SK-N-SH (cell line): ENCODE results near the gene MLEC. TPM values are rescaled to one million over a fixed set of nuclear protein-coding genes. Genes with fewer than 3 reads are reported as not detected.

Source experiments
- CTCF ChIA-PET: fragments of 300-600, 350-600 bp; formaldehyde crosslinking; extraction: SDS; loops from one replicate; lab custom pipeline; 2021; lab: Yijun Ruan, JAX
- POLR2A ChIA-PET: fragments of 350-600 bp; sonication (Branson Sonifier 250); formaldehyde crosslinking; extraction: SDS; loops from one replicate; lab custom pipeline; 2020; ENCODE audit warnings: antibody characterized with exemption, inconsistent platforms; lab: Yijun Ruan, JAX
- DNase-seq: peaks from one replicate; pipeline ENCODE4 v3.0.0; 2012
- H2AFZ ChIP-seq: fragments of 200-600 bp; sonication (generic); 2 replicates; pipeline ENCODE4 v1.8.1; 2016; ENCODE audit warnings: antibody characterized with exemption, mild to moderate bottlenecking, low read depth
- H3F3A ChIP-seq: fragments of 200-600 bp; sonication (generic); replicated peaks from 2 replicates; pipeline ENCODE3; 2016; ENCODE audit warnings: antibody characterized with exemption, mild to moderate bottlenecking; ENCODE audit not compliant: insufficient read depth
- H3K27ac ChIP-seq, 2 experiments: fragments of 200-500 bp in 1 of 2; fragments of 200-600 bp in 1 of 2; sonication (Bioruptor generic) in 1 of 2; sonication (generic), shearing (Covaris generic) in 1 of 2; 2 replicates each; pipeline versions ENCODE4 v1.5.1 to v1.6.1; 2014 to 2016; ENCODE audit warnings: low read depth in 2 of 2, inconsistent platforms in 1 of 2, low read length in 1 of 2, mild to moderate bottlenecking in 1 of 2, mixed read lengths in 1 of 2
- H3K27me3 ChIP-seq: fragments of 200-600 bp; sonication (generic), shearing (Covaris generic); 2 replicates; pipeline ENCODE4 v1.6.1; 2016; ENCODE audit warnings: mixed run types; ENCODE audit not compliant: insufficient read depth
- H3K36me3 ChIP-seq, 2 experiments: fragments of 200-500 bp in 1 of 2; fragments of 200-600 bp in 1 of 2; sonication (Bioruptor generic) in 1 of 2; sonication (generic) in 1 of 2; replicated peaks in 1 of 2; 2 replicates each; pipeline versions ENCODE3 to v1.5.1; 2014 to 2016; ENCODE audit warnings: low read length in 1 of 2, mild to moderate bottlenecking in 1 of 2; ENCODE audit not compliant: insufficient read depth in 2 of 2, control insufficient read depth in 1 of 2
- H3K4me1 ChIP-seq, 2 experiments: fragments of 200-500 bp in 1 of 2; fragments of 200-600 bp in 1 of 2; sonication (Bioruptor generic) in 1 of 2; sonication (generic), shearing (Covaris generic) in 1 of 2; 2 replicates each; pipeline versions ENCODE4 v1.5.1 to v1.6.1; 2014 to 2016; ENCODE audit warnings: low read depth in 1 of 2, low read length in 1 of 2, mixed run types in 1 of 2; ENCODE audit not compliant: insufficient read depth in 2 of 2, control insufficient read depth in 1 of 2
- H3K4me2 ChIP-seq: fragments of 200-600 bp; sonication (generic), shearing (Covaris generic); 2 replicates; pipeline ENCODE4 v1.6.1; 2017; ENCODE audit warnings: mixed run types
- H3K4me3 ChIP-seq, 2 experiments: fragments of 200-500 bp in 1 of 2; fragments of 200-600 bp in 1 of 2; sonication (Bioruptor generic) in 1 of 2; sonication (generic), shearing (Covaris generic) in 1 of 2; 2 replicates each; pipeline versions ENCODE4 v1.5.1 to v1.8.1; 2014 to 2016; ENCODE audit warnings: low read depth in 2 of 2, inconsistent platforms in 1 of 2, low read length in 1 of 2, mild to moderate bottlenecking in 1 of 2, mixed read lengths in 1 of 2, moderate library complexity in 1 of 2
- H3K79me2 ChIP-seq: fragments of 200-600 bp; sonication (generic); 2 replicates; pipeline ENCODE4 v1.8.1; 2017; ENCODE audit warnings: mild to moderate bottlenecking; ENCODE audit not compliant: insufficient read depth
- H3K9ac ChIP-seq: fragments of 200-600 bp; sonication (generic); 2 replicates; pipeline ENCODE4 v1.6.1; 2017; ENCODE audit warnings: mixed run types
- H3K9me2 ChIP-seq: fragments of 200-600 bp; sonication (generic); 2 replicates; pipeline ENCODE4 v1.6.1; 2017; ENCODE audit warnings: mixed run types
- H3K9me3 ChIP-seq: fragments of 200-600 bp; sonication (generic); 2 replicates; pipeline ENCODE4 v1.6.1; 2017; ENCODE audit warnings: mixed run types, mild to moderate bottlenecking, moderate library complexity
- H4K20me1 ChIP-seq: fragments of 200-600 bp; sonication (generic); 2 replicates; pipeline ENCODE4 v1.6.1; 2017; ENCODE audit warnings: mild to moderate bottlenecking, mixed run types; ENCODE audit not compliant: insufficient read depth
- ELF1 ChIP-seq: IDR thresholded peaks from 2 replicates; pipeline ENCODE4 v1.4.0; 2012
- EP300 ChIP-seq, 2 experiments: IDR thresholded peaks; 2 replicates each; pipeline versions ENCODE4 v1.4.0 to v1.6.1; 2012; ENCODE audit warnings: borderline replicate concordance in 1 of 2, low read depth in 1 of 2, low read length in 1 of 2
- GABPA ChIP-seq: IDR thresholded peaks from 2 replicates; pipeline ENCODE4 v1.4.0; 2012; ENCODE audit warnings: low read depth, mild to moderate bottlenecking
- GATA2 ChIP-seq: sonication (generic); formaldehyde crosslinking; IDR thresholded peaks from 2 replicates; pipeline ENCODE4 v1.5.0; 2020; ENCODE audit warnings: mild to moderate bottlenecking, missing genetic modification reagents
- IRF3 ChIP-seq: fragments of 150-350 bp; IDR thresholded peaks from 2 replicates; pipeline ENCODE4 v1.6.1; 2016; ENCODE audit warnings: mild to moderate bottlenecking, low read depth, low read length
- MEF2A ChIP-seq: IDR thresholded peaks from 2 replicates; pipeline ENCODE4 v1.4.0; 2012; ENCODE audit warnings: low read depth, borderline replicate concordance
- MXI1 ChIP-seq: IDR thresholded peaks from 2 replicates; pipeline ENCODE4 v1.6.1; 2012; ENCODE audit warnings: mild to moderate bottlenecking, low read depth, low read length, improper control_type of control experiment
- NFIC ChIP-seq: IDR thresholded peaks from 2 replicates; pipeline ENCODE4 v1.4.0; 2012; ENCODE audit warnings: borderline replicate concordance
- NRF1 ChIP-seq: IDR thresholded peaks from 2 replicates; pipeline ENCODE4 v1.6.1; 2012; ENCODE audit warnings: low read depth, mild to moderate bottlenecking, low read length
- RAD21 ChIP-seq: IDR thresholded peaks from 2 replicates; pipeline ENCODE4 v1.6.1; 2012; ENCODE audit warnings: mild to moderate bottlenecking, low read length
- RCOR1 ChIP-seq: fragments of 150-350 bp; IDR thresholded peaks from 2 replicates; pipeline ENCODE4 v1.6.1; 2017; ENCODE audit warnings: antibody characterized with exemption, low read length
- REST ChIP-seq: IDR thresholded peaks from 2 replicates; pipeline ENCODE4 v1.6.1; 2012; ENCODE audit warnings: mild to moderate bottlenecking, low read depth, low read length, moderate library complexity
- RFX5 ChIP-seq: IDR thresholded peaks from 2 replicates; pipeline ENCODE4 v1.6.1; 2012; ENCODE audit warnings: mild to moderate bottlenecking, improper control_type of control experiment, low read length
- TAF1 ChIP-seq: IDR thresholded peaks from 2 replicates; pipeline ENCODE4 v1.6.1; 2012; ENCODE audit warnings: low read depth, mild to moderate bottlenecking, low read length, moderate library complexity, borderline replicate concordance
- TCF12 ChIP-seq: IDR thresholded peaks from 2 replicates; pipeline ENCODE4 v1.4.0; 2012
- USF2 ChIP-seq: fragments of 150-350 bp; IDR thresholded peaks from 2 replicates; pipeline ENCODE4 v1.6.1; 2017; ENCODE audit warnings: antibody characterized with exemption, low read length, low read depth, borderline replicate concordance
- YY1 ChIP-seq: IDR thresholded peaks from 2 replicates; pipeline ENCODE4 v1.4.0; 2012; ENCODE audit warnings: low read depth, mild to moderate bottlenecking
- WGBS: methylation state at CpG from one replicate; pipeline ENCODE4 v1.1.6; 2017; ENCODE audit warnings: low lambda C conversion rate; 5-methylcytosine and 5-hydroxymethylcytosine counted together
- polyA plus RNA-seq, 3 experiments: library from polyadenylated mRNA; depleted of rRNA; stranded (reverse); fragments of >200 nt; gene quantifications; 2 replicates each; pipeline ENCODE4 v1.2.3, GENCODE V29; 2012
- TF ChIP-seq, protein P1 (sequence below): IDR thresholded peaks from 2 replicates; pipeline ENCODE4 v1.4.0; 2012; ENCODE audit warnings: low read depth, borderline replicate concordance

The MLEC gene
- polyA plus RNA-seq, 1 of the 3 experiments (the other 2 are of a cell fraction): 23.4 TPM

DNA sequence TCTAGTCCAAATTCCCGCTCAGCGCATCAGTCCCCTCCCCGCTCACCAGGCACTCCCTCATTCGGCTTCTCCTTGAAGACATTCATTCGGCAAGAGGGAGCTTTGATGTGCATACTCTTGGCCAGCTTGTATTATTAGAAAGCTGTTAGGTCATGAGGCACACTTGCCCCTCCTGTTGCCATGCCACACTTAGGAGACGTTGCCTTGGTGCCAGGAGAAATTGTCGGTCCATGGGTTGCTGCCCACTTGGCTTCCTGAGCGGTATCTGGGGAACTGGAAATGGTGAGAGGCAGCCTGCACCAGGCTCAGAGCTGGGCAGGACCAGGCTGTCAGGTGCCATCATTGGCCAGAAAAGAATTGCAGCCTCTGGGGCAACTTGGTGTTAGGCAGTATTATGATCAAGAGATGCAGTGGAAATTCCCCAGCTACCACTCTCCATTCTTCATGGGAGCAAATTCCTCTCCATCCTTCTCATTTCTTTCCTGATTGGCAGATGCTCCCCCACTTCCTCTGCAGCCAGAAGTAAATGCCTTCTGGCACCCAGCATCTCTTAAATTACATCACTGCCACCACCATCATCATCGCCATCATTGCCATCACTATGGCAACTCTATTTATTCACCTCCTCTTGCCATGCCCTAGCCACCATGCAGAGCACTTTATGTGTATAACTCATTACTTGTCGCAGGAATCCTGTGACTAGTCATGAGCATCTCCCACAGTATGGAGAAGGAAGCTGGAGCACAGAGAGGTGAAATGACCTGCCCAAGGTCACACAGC is 34.1 kb upstream of the MLEC start:
- Histone ChIP-seq H3K27me3 (peaks cover 3% of the 10 kb centered on the region; the same call in 1 of the 2 replicates), H3K9me3 (no peaks in the 10 kb centered on the region), H3K9ac (no peak overlapping the region), H4K20me1 (no peaks in the 10 kb centered on the region), H3K4me2 (no peak overlapping the region), H3K9me2 (no peaks in the 10 kb centered on the region), H3K79me2 (no peaks in the 10 kb centered on the region), H3K4me3 (no peak overlapping the region), H3K36me3 (no peaks in the 10 kb centered on the region), H2AFZ (no peak overlapping the region)
- DNase-seq: no peak
- WGBS: 79% methylated on average over 9 of the region's 10 CpGs
- CTCF ChIA-PET: interaction anchor here (0.7 to 8.0 kb wide), 5 partner anchors 17 to 457 kb away, joined by 3 to 94 read pairs (median 4); partner anchors contain the start of gene POP5
- no peak for TF ChIP-seq YY1
- TF ChIP-seq NRF1: no peak
- no peak for TF ChIP-seq REST
- no peak for TF ChIP-seq USF2
- no peak for TF ChIP-seq GABPA
- TF ChIP-seq RAD21: no peak
- no peak for TF ChIP-seq TAF1
- TF ChIP-seq NFIC: no peak
- TF ChIP-seq EP300 (IDR thresholded peaks at IDR 0.05; ENCODE audit: borderline replicate concordance in 1 of 2, low read depth in 1 of 2, low read length in 1 of 2): no peak
- no peak for TF ChIP-seq RFX5
- TF ChIP-seq, all 33 proteins: peak for 0
- Histone ChIP-seq H3K4me1 (peaks cover 0 to 14% of the 10 kb centered on the region in 2 experiments; a peak in 1 of 4 replicates), H3K27ac (no peak overlapping the region), H3F3A (peaks cover 3% of the 10 kb centered on the region)
- POLR2A ChIA-PET: interaction anchor here (1.1 kb wide), 1 partner anchor 16 kb away, joined by 3 read pairs; no protein-coding TSS in a partner anchor

DNA sequence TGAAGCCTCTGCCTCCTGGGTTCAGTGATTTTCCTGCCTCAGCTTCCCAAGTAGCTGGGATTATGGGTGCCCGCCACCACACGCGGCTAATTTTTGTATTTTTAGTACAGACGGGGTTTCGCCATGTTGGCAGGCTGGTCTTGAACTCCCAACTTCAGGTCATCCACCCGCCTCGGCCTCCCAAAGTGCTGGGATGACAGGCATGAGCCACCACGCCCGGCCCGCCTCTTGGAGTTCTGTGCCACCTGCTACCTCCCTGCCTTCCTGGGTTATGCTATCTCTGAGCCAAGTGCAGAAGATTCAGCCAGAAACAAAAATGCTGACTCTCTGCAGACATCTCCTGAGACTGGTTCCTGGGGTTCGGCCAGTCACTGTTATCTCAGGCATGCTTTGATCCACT is 33.3 kb upstream of the MLEC start:
- Histone ChIP-seq H2AFZ (no peak overlapping the region), H3K79me2 (no peaks in the 10 kb centered on the region), H3K9me3 (no peaks in the 10 kb centered on the region), H4K20me1 (no peaks in the 10 kb centered on the region), H3K27me3 (peaks cover 5% of the 10 kb centered on the region; the same call in 1 of the 2 replicates), H3F3A (no peaks in the 10 kb centered on the region), H3K27ac (no peak overlapping the region), H3K4me3 (no peak overlapping the region), H3K4me2 (no peak overlapping the region), H3K9me2 (no peaks in the 10 kb centered on the region), H3K4me1 (peaks cover 0 to 14% of the 10 kb centered on the region in 2 experiments; a peak in 1 of 4 replicates), H3K9ac (no peak overlapping the region), H3K36me3 (no peaks in the 10 kb centered on the region)
- no peak for DNase-seq
- ChIA-PET CTCF (interaction anchor here (8.0 kb wide), 1 partner anchor 71 kb away, joined by 94 read pairs; the partner anchor contains the start of gene POP5), POLR2A (no interaction called here)
- 88% methylated on average over 11 of the region's 11 CpGs for WGBS
- TF ChIP-seq RAD21 (no peak), USF2 (no peak), TCF12 (no peak), MXI1 (no peak), MEF2A (no peak), RCOR1 (no peak), GATA2 (CRISPR knock-in tag) (no peak), TAF1 (no peak), GABPA (no peak), NRF1 (no peak), ELF1 (no peak), IRF3 (no peak), RFX5 (no peak), YY1 (no peak)
- TF ChIP-seq, protein P1, sequence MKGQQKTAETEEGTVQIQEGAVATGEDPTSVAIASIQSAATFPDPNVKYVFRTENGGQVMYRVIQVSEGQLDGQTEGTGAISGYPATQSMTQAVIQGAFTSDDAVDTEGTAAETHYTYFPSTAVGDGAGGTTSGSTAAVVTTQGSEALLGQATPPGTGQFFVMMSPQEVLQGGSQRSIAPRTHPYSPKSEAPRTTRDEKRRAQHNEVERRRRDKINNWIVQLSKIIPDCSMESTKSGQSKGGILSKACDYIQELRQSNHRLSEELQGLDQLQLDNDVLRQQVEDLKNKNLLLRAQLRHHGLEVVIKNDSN: no peak
